CD1c-positive myeloid dendritic cell (primary cell): Measurements from ENCODE around the gene NSUN3.

Source experiments
- DNase-seq: peaks from one replicate; pipeline ENCODE4 v3.0.0-alpha.2; 2016; ENCODE audit errors: extremely low spot score

Gene NSUN3

DNA sequence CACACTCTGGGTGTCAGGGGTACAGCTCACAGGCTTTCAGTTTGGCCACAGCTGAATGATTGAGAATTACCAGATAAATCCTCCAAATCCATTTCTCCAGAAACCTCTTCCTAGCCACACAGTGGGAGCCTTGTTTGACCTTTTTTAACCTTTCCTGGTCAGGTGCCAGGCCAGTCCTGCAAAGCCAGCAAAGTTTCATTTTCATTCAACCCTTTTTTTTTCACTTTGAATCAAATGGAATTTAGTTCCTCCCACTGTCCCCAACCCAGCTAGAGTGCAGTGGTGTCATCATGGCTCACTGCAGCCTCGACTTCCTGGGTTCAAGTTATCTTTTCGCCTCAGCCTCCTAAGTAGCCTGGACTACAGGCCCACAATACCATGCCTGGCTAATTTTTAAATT lies 67.8 kb downstream of the NSUN3 start:
- no peak for DNase-seq

DNA sequence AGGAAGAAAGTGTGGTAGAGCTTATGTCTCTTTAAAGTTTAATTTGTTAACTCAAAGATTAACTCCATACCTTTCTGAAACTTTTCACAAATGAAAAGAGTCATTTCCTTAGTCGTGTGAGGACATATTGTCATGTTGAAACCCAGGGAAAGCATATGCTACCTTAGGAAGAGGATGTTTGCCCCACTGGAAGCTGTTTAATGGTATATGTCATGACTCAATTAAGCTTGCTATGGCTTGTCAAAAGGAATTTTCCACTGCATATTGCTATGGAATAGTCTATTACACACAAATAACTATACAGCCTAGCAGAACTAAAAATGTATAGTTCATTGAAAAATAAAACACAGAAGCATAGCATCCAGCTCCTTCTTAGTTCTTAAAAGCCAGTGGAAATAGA lies 69.9 kb downstream of the NSUN3 start:
- DNase-seq, result no peak

DNA sequence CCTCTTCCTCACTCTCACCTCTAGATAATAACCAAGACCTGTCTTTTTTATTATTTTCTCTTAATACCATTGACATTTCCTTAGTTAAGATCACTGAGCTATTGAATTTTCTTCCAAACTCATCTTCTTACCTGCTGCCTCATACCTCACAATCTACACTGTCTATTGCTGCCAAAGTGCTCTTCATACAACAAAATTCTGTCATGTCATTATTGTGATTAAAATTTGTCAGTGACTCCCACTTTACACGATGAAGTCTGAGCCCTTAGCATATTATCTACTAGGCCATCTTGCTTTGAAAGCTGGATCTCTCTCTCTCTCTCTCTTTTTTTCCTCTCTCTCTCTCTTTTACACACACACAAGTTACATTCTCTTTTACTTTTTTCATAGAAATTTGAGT lies 73.3 kb downstream of the NSUN3 start:
- no peak for DNase-seq

DNA sequence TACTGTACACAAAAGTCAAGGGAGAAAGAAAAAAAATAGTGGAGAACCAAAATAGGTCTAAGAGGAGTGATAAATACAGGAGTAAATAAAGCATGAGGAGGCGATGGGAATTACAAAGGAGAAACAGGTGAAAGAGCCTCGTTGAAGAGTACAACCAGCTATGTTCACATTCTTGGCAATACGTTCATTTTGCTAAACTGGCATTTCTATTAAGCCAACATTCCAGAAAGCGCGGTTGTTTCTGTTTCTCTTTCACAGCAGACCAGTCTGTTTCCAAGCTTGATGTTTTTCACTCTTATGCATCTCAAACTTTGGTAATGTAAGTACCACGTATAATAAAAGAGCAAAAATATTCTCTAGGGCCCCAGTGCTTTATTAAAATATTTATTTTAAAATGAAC lies 74.5 kb downstream of the NSUN3 start:
- DNase-seq, result no peak

DNA sequence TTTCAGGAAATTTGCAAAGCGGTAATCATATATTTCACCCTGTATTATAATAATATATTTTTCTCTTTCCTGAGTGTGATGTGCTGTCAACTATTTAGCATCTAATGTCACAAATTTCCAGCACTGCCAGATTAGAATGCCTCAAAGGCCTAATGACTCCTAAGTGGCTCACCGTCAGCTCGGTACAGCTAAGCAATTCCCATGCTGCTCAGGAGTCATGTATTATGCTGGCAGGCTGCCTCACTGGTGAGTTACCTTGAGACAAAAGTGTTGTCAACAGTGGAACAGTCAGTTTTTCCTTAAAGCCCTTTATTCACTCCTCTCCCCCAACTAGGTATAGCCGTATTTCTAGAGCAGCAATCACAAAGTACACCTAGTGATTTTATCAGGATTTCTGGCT lies 83.6 kb downstream of the NSUN3 start:
- no peak for DNase-seq

DNA sequence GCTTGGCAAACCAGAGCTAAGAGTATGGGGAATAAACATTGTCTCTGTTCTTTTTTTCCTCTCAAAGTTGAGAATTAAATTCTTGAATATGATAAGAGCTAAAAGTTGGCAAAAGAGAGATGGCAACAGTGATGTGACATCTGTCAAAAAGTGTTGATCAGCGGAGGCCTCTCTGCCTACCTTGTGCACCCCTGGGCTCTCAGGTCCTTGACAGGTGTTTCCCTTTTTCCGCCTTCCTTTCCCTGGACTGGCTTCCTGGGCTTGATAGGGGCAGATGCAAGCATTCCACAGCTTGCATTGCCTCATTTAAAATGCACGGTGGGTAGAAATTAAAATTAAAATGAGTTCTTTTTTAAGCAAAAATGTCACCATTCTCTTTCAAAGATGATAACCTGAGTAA lies 84.2 kb downstream of the NSUN3 start:
- no peak for DNase-seq

DNA sequence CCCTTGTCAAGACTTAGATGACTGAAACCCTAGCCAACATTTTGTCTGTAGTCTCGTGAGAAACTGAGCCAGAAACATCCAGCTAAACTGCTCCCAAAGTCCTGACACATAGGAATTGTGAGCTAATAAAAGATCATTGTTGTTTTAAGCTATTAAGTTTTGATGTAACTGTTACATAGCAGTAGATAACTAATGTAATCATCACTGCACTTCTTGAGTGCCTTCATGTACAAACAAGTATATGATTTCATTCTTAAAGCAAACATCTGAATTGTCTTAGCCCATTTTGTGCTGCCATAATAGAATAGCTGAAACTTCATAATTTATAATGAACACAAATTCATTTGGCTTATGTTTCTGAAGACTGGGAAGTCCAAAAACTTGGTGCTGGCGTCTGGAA lies 87.3 kb downstream of the NSUN3 start:
- no peak for DNase-seq

DNA sequence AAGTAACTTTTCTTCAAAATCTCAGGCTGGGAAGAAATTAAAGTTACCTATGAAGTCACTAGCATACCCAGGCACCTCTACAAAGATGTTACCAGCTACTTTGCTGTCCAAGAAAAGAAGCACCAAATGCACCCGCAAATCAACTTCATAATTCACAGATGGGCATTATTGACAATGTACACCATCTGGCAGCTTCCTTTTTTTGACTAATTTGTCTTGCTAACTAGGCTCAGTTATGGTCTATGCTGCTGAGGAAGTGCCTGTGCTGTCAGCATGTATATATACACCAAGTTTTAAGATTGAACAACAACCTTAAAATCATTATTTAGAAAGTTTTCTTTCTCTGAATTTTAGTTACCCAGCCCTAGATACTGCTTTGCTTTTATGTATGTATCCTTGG lies 93.8 kb downstream of the NSUN3 start:
- DNase-seq, result no peak

DNA sequence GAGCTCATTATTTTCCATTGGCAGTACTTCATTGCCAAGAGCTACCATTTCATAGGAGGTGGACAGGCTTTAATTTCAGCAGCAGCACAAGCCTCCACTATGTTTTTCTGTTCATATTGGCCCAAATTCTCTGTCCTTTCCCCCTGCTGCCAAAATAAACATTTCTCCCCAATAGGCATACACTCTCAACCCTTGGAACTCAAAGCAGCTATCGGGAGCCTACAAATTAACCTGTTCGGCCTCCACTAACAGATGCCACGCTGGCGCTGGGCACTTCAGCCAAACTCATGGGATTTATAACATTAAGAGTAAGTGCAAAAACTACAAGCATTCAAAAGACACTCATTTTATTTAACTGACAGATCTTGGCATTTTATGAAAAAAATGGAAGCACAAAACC lies 95.7 kb downstream of the NSUN3 start:
- DNase-seq, result no peak

DNA sequence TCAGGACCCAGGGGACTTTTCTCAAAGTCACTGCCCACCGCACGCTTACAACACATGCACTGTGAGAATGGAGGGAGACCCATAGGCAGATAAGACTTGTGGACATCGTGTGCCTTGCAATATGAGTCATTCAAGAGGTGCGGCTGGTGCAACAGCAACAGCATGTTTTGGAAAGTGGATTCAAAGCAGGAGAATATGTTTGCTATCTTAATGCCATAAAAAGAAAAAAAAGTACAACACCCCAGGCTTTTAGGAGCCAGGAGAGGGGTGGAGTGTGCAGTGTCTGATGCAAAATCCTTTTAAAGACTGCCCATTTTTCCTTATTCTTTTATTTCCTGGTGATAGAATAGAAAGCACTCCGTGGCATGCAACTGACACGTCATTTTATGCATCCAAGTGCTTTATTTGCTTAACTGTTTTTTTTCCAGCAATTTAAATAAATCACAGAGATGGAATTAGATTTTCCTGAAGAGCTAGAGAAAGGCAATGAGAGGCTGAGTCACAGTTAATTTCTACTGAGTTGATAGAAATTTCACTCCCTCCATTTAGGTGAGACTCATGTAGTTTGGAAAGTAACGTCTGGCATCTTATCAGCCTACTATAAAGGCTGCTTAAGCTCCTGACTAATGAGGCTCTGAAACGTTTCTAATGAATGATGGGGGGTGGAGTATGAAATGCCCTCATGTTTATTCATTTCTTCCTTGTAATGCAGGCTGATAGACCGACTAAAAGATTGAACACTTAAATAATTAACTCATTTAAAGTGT lies 96.4 kb downstream of the NSUN3 start:
- no peak for DNase-seq

DNA sequence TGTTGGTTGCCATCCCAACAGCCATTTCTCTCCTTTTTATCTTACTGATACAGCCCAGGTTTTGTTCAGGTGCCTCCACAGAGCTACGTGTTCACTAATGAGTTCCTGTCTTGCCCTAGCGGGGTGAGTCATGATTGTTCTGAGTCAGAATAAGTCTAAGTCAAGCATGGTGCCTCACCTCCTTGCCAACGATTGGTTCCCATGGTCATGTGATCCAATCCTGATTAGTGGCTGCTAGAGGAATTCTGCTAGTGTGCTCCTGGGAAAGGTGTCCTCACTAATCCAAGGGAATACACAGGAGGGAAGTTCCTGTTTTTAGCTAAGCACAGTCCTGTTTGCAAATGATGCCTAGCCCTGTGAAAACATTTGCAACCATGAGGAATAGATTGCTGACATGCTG lies 99.8 kb downstream of the NSUN3 start:
- no peak for DNase-seq

DNA sequence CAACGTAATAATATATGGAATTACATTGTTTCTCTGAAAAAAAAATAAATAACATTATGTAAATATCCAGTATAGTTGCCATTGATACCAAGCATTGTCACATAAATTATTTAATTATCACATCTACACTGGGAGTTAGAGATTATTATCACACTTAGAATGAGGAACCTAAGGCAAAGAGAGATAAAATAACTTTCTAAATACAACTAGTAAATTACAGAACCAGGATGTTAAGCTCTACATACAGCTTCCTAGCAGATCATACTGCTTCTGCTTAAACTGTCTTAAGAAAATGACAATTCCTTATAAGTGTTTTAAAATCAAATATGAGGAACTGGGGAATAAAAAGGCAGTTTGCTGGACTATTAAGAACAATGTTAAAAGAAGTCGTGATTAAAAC lies 104.5 kb downstream of the NSUN3 start:
- DNase-seq, result no peak

DNA sequence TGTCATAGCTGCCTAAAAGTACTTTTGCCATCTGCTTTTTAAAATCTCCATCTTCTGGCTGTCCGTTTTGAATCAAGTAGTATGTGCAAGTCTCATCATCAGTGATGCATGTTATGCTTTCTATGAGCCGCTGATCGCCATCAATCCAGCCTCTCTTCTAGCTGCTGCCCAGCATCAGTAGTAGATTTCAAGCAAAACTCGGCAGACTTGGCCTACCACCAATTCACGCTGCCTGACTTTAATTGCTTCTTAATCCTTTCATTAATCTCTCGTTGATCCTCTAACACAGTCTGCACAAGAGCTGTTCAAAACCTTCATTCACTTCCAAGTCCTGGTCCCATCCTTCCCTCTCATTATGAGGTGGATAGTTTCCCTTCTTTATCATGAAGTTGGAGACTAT lies 104.9 kb downstream of the NSUN3 start:
- no peak for DNase-seq

DNA sequence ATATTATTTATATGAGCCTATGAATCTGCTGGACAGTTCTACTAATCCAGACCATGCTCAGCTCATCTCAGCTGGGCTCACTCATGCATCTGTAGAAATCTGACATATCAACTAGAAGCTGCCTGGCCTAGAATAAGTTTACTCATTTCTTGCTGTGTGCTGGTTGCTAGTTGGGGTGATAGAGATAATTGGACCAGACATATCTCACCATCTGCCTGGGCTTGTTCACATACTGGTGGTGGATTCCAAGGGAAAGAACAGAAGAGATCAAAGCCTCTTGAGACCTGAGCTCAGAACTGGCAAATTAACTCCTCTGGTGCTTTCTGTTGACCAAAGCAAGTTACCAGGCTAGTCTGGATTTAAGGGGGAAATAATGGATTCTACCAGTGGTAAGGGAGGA lies 109.1 kb downstream of the NSUN3 start:
- no peak for DNase-seq

DNA sequence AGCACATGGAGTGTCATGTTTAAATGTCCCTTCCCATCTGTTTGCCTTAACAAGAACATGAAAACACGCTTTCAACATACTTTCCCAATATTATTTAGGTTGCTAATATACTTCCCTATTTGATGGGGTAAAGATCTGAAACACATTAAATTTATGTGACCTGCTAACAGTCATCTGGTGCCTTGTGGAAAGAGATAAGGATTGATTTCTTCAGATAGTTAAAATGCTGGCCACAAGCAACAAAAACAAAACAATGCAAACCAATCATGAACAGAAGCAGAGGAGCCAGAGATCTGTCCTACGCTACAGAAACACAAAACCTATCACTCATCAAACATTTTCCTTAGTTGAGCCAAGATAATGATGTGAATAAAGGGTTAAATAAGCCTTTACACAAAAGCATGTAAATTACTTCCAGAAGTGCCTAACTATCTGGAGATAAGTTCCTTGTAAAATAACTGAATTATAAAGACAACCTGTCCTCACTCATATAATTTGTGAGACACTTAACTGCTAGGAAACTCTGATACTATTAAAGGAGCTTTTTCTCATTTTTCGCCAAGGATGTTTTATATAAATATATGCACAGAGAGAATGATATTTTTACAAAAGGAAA lies 109.9 kb downstream of the NSUN3 start:
- DNase-seq, result no peak

DNA sequence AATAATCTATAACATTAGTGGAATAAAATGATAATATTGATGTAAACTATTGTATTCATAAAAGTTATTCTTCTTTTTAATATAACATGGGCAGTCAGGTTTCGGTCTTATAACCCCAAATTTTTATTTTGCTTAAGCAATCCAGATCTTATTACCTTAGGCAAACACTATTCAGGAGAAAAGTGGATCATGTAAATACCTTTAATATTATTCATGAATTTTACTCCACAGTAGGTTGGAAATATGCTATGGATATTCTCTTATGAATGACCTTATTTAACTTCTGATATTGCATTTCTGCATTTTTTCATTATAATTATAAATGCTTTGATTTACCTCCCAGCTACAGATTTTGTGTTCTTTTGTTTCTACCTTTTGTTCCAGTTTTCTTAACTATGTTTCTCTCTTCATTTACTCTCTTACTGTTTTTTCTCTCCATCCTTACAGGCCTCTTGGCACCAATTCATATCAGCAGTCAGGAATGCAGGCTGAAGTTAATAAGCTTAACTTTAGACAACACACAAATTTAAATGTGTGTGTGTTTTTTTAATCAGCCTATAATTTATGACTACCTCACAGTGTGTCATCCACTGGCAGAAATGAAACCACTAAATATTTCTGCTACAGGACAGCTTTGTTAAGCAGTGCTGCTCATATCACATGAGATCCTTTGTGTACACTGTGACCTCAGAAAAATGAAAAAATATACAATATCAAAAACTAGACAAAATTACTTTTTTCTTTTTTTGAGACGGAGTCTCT lies 111.0 kb downstream of the NSUN3 start:
- DNase-seq, result no peak

DNA sequence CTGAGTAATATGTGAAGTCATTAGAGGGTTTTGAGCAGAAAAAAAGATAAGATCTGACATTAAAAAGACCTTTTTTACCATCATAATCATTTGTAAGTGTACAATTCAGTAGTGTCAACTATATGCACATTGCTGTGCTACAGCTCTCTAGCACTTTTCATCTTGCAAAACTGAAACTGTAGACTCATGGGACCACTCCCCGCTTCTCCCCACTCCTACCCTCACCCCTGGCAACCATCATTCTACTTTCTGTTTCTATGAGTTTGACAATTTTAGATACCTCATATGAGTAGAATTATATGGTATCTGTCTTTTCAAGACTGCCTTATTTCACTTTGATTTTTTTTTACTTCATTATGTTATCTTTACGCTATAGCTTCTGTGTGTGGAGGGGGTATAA lies 112.8 kb downstream of the NSUN3 start:
- no peak for DNase-seq

DNA sequence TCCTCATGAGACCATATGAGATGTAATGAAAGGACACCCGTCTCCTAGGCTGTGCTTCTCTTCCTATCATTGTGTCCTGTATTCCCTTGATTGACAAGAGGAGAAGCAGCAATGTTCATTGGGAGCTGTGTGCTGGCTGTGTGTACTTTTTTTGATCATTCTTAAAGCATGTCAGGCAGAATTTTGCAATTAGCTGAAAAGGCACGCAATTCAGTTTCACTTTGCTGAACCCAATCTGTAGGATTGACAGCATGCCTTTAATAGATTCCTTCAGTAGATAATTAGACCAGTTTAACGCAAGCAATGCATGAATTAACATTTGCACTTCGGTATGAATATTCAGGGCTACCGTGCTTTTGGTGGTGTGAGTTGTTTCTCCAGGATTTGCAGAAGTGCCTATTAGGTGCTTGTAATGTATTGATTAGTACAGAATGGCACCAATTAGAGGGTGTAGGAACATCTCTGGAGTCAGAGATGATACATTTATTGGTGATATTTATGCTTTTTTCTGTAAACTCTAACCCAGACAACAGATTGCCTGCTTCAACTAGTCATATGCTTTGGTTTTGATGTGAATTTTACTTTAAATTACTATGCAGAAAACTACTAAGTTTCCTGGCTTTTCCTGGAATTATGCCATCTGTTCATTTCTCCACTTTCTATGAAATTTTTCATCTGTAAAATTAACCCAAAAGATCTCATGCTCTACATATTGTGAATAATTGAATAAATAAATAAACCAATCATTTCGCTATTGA lies 114.3 kb downstream of the NSUN3 start:
- no peak for DNase-seq
